Heart left ventricle (tissue), 13 donors: ENCODE results near the gene FAM50B.

Experiments used
- POLR2A ChIP-seq, 2 donors: fragments of 450-650 bp; IDR thresholded peaks; one replicate each; pipeline ENCODE4 v1.6.1; 2017; ENCODE audit warnings: antibody characterized with exemption in 2 of 2, mild to moderate bottlenecking in 2 of 2, moderate library complexity in 2 of 2
- TF ChIP-seq, protein P1 (sequence below), 12 donors: fragments of 200-600 bp; sonication (generic) in 4 of 12; IDR thresholded peaks; one replicate each; pipeline versions ENCODE4 v1.5.0 to v1.8.0; 2018 to 2022; ENCODE audit warnings: antibody characterized with exemption in 12 of 12, mild to moderate bottlenecking in 5 of 12
- donor health status: ischemic (EF 13 %, LVEDD 7.1; RV severe dilation, severe dysfunction).
- donor health status: DM: no; HTN: yes; CAD: no.
- donor health status: DM: no; HTN: no; CAD: no.
- donor health status: ischemic (EF 25% LVEDD 6.9; RV normal size, moderate dysfunction).
- donor health status: ischemic (EF 25% LVEDD 5.7; RV mildly dilated, moderate dysfunction).
- donor health status: ischemic (EF 35%, LVEDD 5.7; RV mildly dilated, moderate dysfunction).
- donor health status: nonischemic (EF 11% LVEDD 7.7; RV severe dilation, severe dysfunction).
- donor health status: DM: yes; HTN: yes; CAD: no.
- donor health status: PGD.
- donor health status: ischemic (EF 29% LVEDD 5.4; RV normal size, mild dysfunction).
- donor health status: nonischemic (EF 23%, LVEDD 6.1; RV moderate dilation, normal function).

DNA sequence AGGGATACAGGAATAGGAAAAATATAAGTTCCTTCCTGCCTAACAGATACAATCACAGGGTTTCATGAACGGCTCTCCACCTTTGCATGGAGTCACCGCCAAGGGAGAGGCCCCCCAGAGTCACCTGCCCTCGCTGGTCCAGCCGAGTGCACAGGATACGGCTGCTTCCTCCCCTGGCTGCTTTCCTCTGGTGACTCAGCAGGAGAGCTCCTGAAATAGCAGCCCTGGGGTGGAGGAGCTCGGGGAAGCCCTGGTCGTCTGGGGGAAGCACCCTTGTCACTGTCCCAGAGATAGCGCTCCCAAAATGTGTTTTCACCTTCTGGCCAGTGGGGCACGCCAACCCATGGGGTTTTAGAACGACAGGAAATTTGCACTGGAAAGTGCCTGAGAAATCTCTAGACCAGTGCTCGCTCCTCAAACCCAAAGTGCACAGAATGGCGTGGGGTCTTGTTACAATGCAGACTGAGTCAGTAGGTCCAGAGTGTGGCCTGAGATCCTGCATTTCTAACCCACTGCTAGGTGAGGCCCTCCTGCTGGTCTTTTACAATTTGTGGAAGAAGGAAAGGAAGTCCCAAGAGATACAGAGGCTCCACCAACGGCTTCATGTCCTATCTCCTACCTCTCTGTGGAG is 35.9 kb upstream of the FAM50B start:
- TF ChIP-seq, protein P1, sequence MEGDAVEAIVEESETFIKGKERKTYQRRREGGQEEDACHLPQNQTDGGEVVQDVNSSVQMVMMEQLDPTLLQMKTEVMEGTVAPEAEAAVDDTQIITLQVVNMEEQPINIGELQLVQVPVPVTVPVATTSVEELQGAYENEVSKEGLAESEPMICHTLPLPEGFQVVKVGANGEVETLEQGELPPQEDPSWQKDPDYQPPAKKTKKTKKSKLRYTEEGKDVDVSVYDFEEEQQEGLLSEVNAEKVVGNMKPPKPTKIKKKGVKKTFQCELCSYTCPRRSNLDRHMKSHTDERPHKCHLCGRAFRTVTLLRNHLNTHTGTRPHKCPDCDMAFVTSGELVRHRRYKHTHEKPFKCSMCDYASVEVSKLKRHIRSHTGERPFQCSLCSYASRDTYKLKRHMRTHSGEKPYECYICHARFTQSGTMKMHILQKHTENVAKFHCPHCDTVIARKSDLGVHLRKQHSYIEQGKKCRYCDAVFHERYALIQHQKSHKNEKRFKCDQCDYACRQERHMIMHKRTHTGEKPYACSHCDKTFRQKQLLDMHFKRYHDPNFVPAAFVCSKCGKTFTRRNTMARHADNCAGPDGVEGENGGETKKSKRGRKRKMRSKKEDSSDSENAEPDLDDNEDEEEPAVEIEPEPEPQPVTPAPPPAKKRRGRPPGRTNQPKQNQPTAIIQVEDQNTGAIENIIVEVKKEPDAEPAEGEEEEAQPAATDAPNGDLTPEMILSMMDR (IDR thresholded peaks at IDR 0.05) = peak in 1 of 12 donors; percentile 28
- no peak for TF ChIP-seq POLR2A (IDR thresholded peaks at IDR 0.05)
